ENCODE data around the gene AQR.
A peak's percentile ranks its signal among the peaks of the same experiment; 100 is the strongest.

The AQR gene

GRCh38 chr15:34838282-34838681 lies 131.3 kb downstream of the AQR start:
- Histone ChIP-seq H3K4me1 (ENCODE audit: control insufficient read depth, insufficient read depth, low read depth, low read length) (no peaks in the 10 kb centered on the region), H3K36me3 (ENCODE audit: control insufficient read depth in 1 of 2, insufficient read depth in 2 of 2, low read depth in 1 of 2, low read length in 2 of 2) (no peaks in the 10 kb centered on the region), H2AFZ (ENCODE audit: low read depth, low read length) (no peak overlapping the region), H3K27me3 (ENCODE audit: control insufficient read depth in 1 of 2, insufficient read depth in 1 of 2, low read length in 2 of 2) (no peaks in the 10 kb centered on the region), H3K23ac (ENCODE audit: low read length in 2 of 2) (no peak overlapping the region), H3K4ac (ENCODE audit: low read depth in 1 of 2, low read length in 2 of 2) (no peak overlapping the region), H3K9ac (ENCODE audit: low read length) (no peak overlapping the region), H3K4me2 (ENCODE audit: low read length, poor library complexity, severe bottlenecking) (no peak overlapping the region), H2AK5ac (ENCODE audit: low read length, severe bottlenecking) (no peak overlapping the region), H4K8ac (ENCODE audit: low read length) (no peak overlapping the region), H2BK5ac (ENCODE audit: low read depth, low read length, poor library complexity, severe bottlenecking) (no peak overlapping the region), H4K91ac (ENCODE audit: low read length) (no peak overlapping the region), H3K14ac (ENCODE audit: low read length in 2 of 2) (no peak overlapping the region), H3K18ac (ENCODE audit: low read depth in 1 of 2, low read length in 2 of 2) (no peak overlapping the region), H2BK120ac (ENCODE audit: low read depth, low read length) (no peak overlapping the region), H2BK15ac (ENCODE audit: low read depth, poor library complexity, severe bottlenecking) (no peak overlapping the region), H3K27ac (ENCODE audit: low read length, poor library complexity, severe bottlenecking) (no peak overlapping the region), H3K4me3 (ENCODE audit: insufficient read depth in 1 of 2, low read depth in 1 of 2, low read length in 2 of 2) (no peak overlapping the region), H3K9me3 (ENCODE audit: control insufficient read depth, low read length) (peaks cover 2% of the 10 kb centered on the region), H3K79me1 (replicated peaks; ENCODE audit: low read length, poor library complexity, severe bottlenecking) (no peaks in the 10 kb centered on the region), H2BK12ac (ENCODE audit: low read length in 2 of 2) (no peak overlapping the region)
- WGBS: 99% methylated on average over 3 of the region's 3 CpGs
- DNase-seq: no peak

- Histone ChIP-seq H2BK120ac (ENCODE audit: low read depth, low read length) (no peak overlapping the region), H3K4me2 (ENCODE audit: low read length, poor library complexity, severe bottlenecking) (no peak overlapping the region), H2BK5ac (ENCODE audit: low read depth, low read length, poor library complexity, severe bottlenecking) (no peak overlapping the region), H3K18ac (ENCODE audit: low read depth in 1 of 2, low read length in 2 of 2) (no peak overlapping the region), H2AFZ (ENCODE audit: low read depth, low read length) (no peak overlapping the region), H3K27ac (ENCODE audit: low read length, poor library complexity, severe bottlenecking) (peak overlapping the region; percentile 31), H2BK12ac (ENCODE audit: low read length in 2 of 2) (no peak overlapping the region), H3K79me1 (replicated peaks; ENCODE audit: low read length, poor library complexity, severe bottlenecking) (no peaks in the 10 kb centered on the region), H4K91ac (ENCODE audit: low read length) (no peak overlapping the region), H3K14ac (ENCODE audit: low read length in 2 of 2) (no peak overlapping the region), H3K9me3 (ENCODE audit: control insufficient read depth, low read length) (peaks cover 2% of the 10 kb centered on the region), H3K27me3 (ENCODE audit: control insufficient read depth in 1 of 2, insufficient read depth in 1 of 2, low read length in 2 of 2) (no peaks in the 10 kb centered on the region), H4K8ac (ENCODE audit: low read length) (no peak overlapping the region), H2BK15ac (ENCODE audit: low read depth, poor library complexity, severe bottlenecking) (no peak overlapping the region), H3K4me1 (ENCODE audit: control insufficient read depth, insufficient read depth, low read depth, low read length) (no peaks in the 10 kb centered on the region), H2AK5ac (ENCODE audit: low read length, severe bottlenecking) (no peak overlapping the region), H3K4ac (ENCODE audit: low read depth in 1 of 2, low read length in 2 of 2) (no peak overlapping the region), H3K36me3 (ENCODE audit: control insufficient read depth in 1 of 2, insufficient read depth in 2 of 2, low read depth in 1 of 2, low read length in 2 of 2) (no peaks in the 10 kb centered on the region), H3K23ac (ENCODE audit: low read length in 2 of 2) (no peak overlapping the region), H3K4me3 (ENCODE audit: insufficient read depth in 1 of 2, low read depth in 1 of 2, low read length in 2 of 2) (peak overlapping the region in 1 of 2 experiments; percentile 8), H3K9ac (ENCODE audit: low read length) (peak overlapping the region; percentile 29)
- peak; percentile 23 for DNase-seq
- WGBS: 54% methylated on average over 6 of the region's 6 CpGs
Measured at GRCh38 chr15:34837246-34838016, 132.1 kb downstream of the AQR start.

- Histone ChIP-seq H4K91ac (ENCODE audit: low read length) (no peak overlapping the region), H3K4me3 (ENCODE audit: insufficient read depth in 1 of 2, low read depth in 1 of 2, low read length in 2 of 2) (no peak overlapping the region), H2BK15ac (ENCODE audit: low read depth, poor library complexity, severe bottlenecking) (no peak overlapping the region), H3K14ac (ENCODE audit: low read length in 2 of 2) (no peak overlapping the region), H2BK12ac (ENCODE audit: low read length in 2 of 2) (no peak overlapping the region), H3K36me3 (ENCODE audit: control insufficient read depth in 1 of 2, insufficient read depth in 2 of 2, low read depth in 1 of 2, low read length in 2 of 2) (no peaks in the 10 kb centered on the region), H3K27ac (ENCODE audit: low read length, poor library complexity, severe bottlenecking) (no peak overlapping the region), H3K79me1 (replicated peaks; ENCODE audit: low read length, poor library complexity, severe bottlenecking) (no peaks in the 10 kb centered on the region), H2BK120ac (ENCODE audit: low read depth, low read length) (no peak overlapping the region), H3K23ac (ENCODE audit: low read length in 2 of 2) (no peak overlapping the region), H3K4me1 (ENCODE audit: control insufficient read depth, insufficient read depth, low read depth, low read length) (no peaks in the 10 kb centered on the region), H2AFZ (ENCODE audit: low read depth, low read length) (no peak overlapping the region), H3K4me2 (ENCODE audit: low read length, poor library complexity, severe bottlenecking) (no peak overlapping the region), H3K9me3 (ENCODE audit: control insufficient read depth, low read length) (no peaks in the 10 kb centered on the region), H3K4ac (ENCODE audit: low read depth in 1 of 2, low read length in 2 of 2) (no peak overlapping the region), H3K27me3 (ENCODE audit: control insufficient read depth in 1 of 2, insufficient read depth in 1 of 2, low read length in 2 of 2) (peaks cover 5 to 20% of the 10 kb centered on the region in 2 experiments), H2BK5ac (ENCODE audit: low read depth, low read length, poor library complexity, severe bottlenecking) (no peak overlapping the region), H3K9ac (ENCODE audit: low read length) (no peak overlapping the region), H4K8ac (ENCODE audit: low read length) (no peak overlapping the region), H2AK5ac (ENCODE audit: low read length, severe bottlenecking) (no peak overlapping the region), H3K18ac (ENCODE audit: low read depth in 1 of 2, low read length in 2 of 2) (no peak overlapping the region)
- 94% methylated on average over 1 of the region's 5 CpGs for WGBS
- DNase-seq: no peak
Measured at GRCh38 chr15:34828145-34828911, 141.2 kb downstream of the AQR start.

- DNase-seq: no peak
- H2BK15ac ChIP-seq (ENCODE audit: low read depth, poor library complexity, severe bottlenecking): no peak overlapping the region
- H2BK12ac ChIP-seq (ENCODE audit: low read length in 2 of 2): no peak overlapping the region
- no peak overlapping the region for H3K27ac ChIP-seq (ENCODE audit: low read length, poor library complexity, severe bottlenecking)
- no peaks in the 10 kb centered on the region for H3K79me1 ChIP-seq (replicated peaks; ENCODE audit: low read length, poor library complexity, severe bottlenecking)
- no peak overlapping the region for H3K4ac ChIP-seq (ENCODE audit: low read depth in 1 of 2, low read length in 2 of 2)
- no peak overlapping the region for H3K4me2 ChIP-seq (ENCODE audit: low read length, poor library complexity, severe bottlenecking)
- WGBS: 91% methylated on average over 3 of the region's 3 CpGs
- H3K18ac ChIP-seq (ENCODE audit: low read depth in 1 of 2, low read length in 2 of 2): no peak overlapping the region
- H3K4me3 ChIP-seq (ENCODE audit: insufficient read depth in 1 of 2, low read depth in 1 of 2, low read length in 2 of 2): no peak overlapping the region
- no peak overlapping the region for H4K8ac ChIP-seq (ENCODE audit: low read length)
- no peaks in the 10 kb centered on the region for H3K4me1 ChIP-seq (ENCODE audit: control insufficient read depth, insufficient read depth, low read depth, low read length)
- H3K27me3 ChIP-seq (ENCODE audit: control insufficient read depth in 1 of 2, insufficient read depth in 1 of 2, low read length in 2 of 2): peaks cover 29 to 34% of the 10 kb centered on the region in 2 experiments
- H4K91ac ChIP-seq (ENCODE audit: low read length): no peak overlapping the region
- H3K14ac ChIP-seq (ENCODE audit: low read length in 2 of 2): no peak overlapping the region
- no peak overlapping the region for H2AFZ ChIP-seq (ENCODE audit: low read depth, low read length)
- H2BK5ac ChIP-seq (ENCODE audit: low read depth, low read length, poor library complexity, severe bottlenecking): no peak overlapping the region
- no peak overlapping the region for H2AK5ac ChIP-seq (ENCODE audit: low read length, severe bottlenecking)
- H3K9me3 ChIP-seq (ENCODE audit: control insufficient read depth, low read length): no peaks in the 10 kb centered on the region
- no peak overlapping the region for H3K23ac ChIP-seq (ENCODE audit: low read length in 2 of 2)
- H2BK120ac ChIP-seq (ENCODE audit: low read depth, low read length): no peak overlapping the region
- no peak overlapping the region for H3K9ac ChIP-seq (ENCODE audit: low read length)
- H3K36me3 ChIP-seq (ENCODE audit: control insufficient read depth in 1 of 2, insufficient read depth in 2 of 2, low read depth in 1 of 2, low read length in 2 of 2): no peaks in the 10 kb centered on the region
Measured at GRCh38 chr15:34821831-34822230, 147.7 kb downstream of the AQR start.
